HUES48 (cell line): ENCODE data around the gene GALP.
"Not testable (repeated sequence)": the region's sequence is repeated elsewhere in the genome, so short reads cannot be mapped to it uniquely, and the experiment has no call there.

Experiments used
- H3K27ac ChIP-seq: one replicate; pipeline ENCODE4 v1.7.0; 2013; ENCODE audit warnings: low read depth, low read length, inconsistent platforms
- H3K27me3 ChIP-seq: 2 replicates; pipeline ENCODE4 v1.6.1; 2013; ENCODE audit warnings: mild to moderate bottlenecking, low read length; ENCODE audit not compliant: control insufficient read depth, insufficient read depth
- H3K36me3 ChIP-seq: 2 replicates; pipeline ENCODE4 v1.6.1; 2013; ENCODE audit warnings: low read length; ENCODE audit not compliant: control insufficient read depth, insufficient read depth
- H3K4me1 ChIP-seq: 2 replicates; pipeline ENCODE4 v1.6.1; 2013; ENCODE audit warnings: mild to moderate bottlenecking, low read length; ENCODE audit not compliant: control insufficient read depth, insufficient read depth
- H3K4me3 ChIP-seq: 2 replicates; pipeline ENCODE4 v1.5.1; 2013; ENCODE audit warnings: mild to moderate bottlenecking, low read depth, low read length
- H3K9ac ChIP-seq: 2 replicates; pipeline ENCODE4 v1.6.1; 2013; ENCODE audit warnings: mild to moderate bottlenecking, low read depth, low read length, moderate library complexity
- H3K9me3 ChIP-seq: 2 replicates; pipeline ENCODE4 v1.6.1; 2013; ENCODE audit warnings: low read length; ENCODE audit not compliant: control insufficient read depth, insufficient read depth

Gene GALP

DNA sequence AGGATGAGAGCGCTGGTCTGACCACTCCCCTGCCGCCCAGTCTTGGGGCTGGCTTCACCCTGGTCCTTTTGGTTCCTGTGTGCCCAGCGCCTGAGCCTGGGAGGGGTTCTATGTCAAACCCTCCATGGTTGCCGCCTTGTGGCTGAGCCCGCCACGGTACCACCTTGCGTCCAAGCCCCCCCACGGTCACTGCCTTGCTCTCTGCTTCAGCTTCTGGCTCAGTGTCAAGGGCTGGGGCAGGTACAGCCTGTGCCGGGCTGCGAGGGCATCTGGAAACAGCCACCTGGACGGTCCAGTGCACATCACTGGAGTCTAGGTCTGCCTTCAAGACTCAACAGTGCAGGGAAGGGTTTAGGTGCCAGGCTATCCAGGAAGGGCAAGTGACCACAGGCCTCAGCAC is 14.3 kb upstream of the GALP start:
- H3K36me3 ChIP-seq, result peaks cover 20% of the 10 kb centered on the region
- no peaks in the 10 kb centered on the region for H3K27me3 ChIP-seq
- H3K9ac ChIP-seq, result no peak overlapping the region
- H3K4me3 ChIP-seq, result no peak overlapping the region
- no peaks in the 10 kb centered on the region for H3K4me1 ChIP-seq
- H3K9me3 ChIP-seq, result no peaks in the 10 kb centered on the region
- no peak overlapping the region for H3K27ac ChIP-seq

GRCh38 chr19:56162258-56162657 is 13.6 kb upstream of the GALP start:
- Histone ChIP-seq H3K9me3 (no peaks in the 10 kb centered on the region), H3K9ac (no peak overlapping the region), H3K36me3 (peaks cover 20% of the 10 kb centered on the region), H3K4me1 (no peaks in the 10 kb centered on the region), H3K4me3 (no peak overlapping the region), H3K27me3 (no peaks in the 10 kb centered on the region), H3K27ac (no peak overlapping the region)

DNA sequence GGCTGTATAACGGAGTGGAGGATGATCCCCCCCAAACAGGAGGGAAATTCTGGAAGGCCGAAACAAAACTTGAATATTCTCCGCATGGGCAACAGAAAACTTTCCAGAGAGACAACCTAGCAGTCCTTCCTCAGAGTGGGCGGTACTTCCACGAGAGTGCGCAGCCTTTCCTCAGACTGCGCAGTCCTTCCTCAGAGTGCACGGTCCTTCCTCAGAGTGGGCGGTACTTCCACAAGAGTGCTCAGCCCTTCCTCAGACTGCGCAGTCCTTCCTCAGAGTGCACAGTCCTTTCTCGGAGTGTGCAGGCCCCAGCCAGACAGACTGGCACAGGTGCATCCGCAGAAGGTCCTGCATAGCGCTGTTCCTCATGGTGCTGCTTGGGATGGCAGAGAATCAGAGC is 12.7 kb upstream of the GALP start:
- Histone ChIP-seq H3K9me3 (no peaks in the 10 kb centered on the region), H3K4me1 (no peaks in the 10 kb centered on the region), H3K27ac (no peak overlapping the region), H3K9ac (no peak overlapping the region), H3K4me3 (no peak overlapping the region), H3K36me3 (peaks cover 15% of the 10 kb centered on the region), H3K27me3 (no peaks in the 10 kb centered on the region)

DNA sequence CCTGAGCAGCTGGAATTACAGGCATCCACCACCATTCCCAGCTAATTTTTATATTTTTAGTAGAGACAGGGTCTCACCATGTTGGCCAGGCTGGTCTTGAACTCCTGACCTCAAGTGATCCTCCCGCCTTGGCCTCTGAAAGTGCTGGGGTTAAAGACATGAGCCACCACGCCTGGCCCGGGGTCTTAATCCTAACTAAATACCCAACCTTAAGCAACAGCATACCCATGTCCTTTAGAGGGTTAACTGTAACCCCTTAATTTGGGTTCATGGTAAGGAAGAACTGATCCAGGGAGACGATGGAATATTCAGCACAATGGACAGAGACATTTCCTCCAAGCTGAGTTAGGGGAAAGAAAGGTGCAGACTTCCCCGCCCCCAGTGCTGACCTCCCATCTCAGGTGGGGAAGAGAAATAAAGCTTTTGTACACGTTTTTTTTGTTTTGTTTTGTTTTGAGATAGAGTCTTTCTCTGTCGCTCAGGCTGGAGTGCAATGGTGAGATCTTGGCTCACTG is 8.7 kb upstream of the GALP start:
- no peaks in the 10 kb centered on the region for H3K27me3 ChIP-seq
- no peaks in the 10 kb centered on the region for H3K36me3 ChIP-seq

DNA sequence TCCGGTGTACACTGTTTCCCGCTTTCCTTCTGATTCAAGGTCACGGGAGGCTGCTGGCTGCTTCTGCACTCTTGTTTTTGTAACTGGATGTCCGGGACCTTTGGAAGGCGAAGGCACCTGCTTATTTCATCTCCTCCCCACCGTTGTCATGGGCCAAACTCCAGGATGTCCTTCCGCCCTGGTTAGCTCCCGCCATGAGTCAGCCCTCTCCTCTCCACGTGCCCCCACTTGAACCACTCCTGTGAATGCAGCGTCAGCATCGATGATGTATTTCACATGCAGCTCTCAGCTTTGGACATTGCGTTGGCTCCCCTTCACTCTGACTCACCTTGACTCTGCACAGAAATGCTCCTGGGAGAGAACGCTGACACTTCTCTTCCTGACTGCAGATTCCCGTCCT is 5.5 kb upstream of the GALP start:
- Histone ChIP-seq H3K4me1 (no peaks in the 10 kb centered on the region), H3K9me3 (no peaks in the 10 kb centered on the region), H3K27me3 (no peaks in the 10 kb centered on the region), H3K36me3 (no peaks in the 10 kb centered on the region), H3K27ac (no peak overlapping the region), H3K4me3 (no peak overlapping the region), H3K9ac (no peak overlapping the region)

More for the DNA sequence above, 8.7 kb upstream of the GALP start:
- Histone ChIP-seq H3K4me3 (no peak overlapping the region), H3K9ac (no peak overlapping the region), H3K4me1 (no peaks in the 10 kb centered on the region), H3K27ac (no peak overlapping the region), H3K9me3 (no peaks in the 10 kb centered on the region)

DNA sequence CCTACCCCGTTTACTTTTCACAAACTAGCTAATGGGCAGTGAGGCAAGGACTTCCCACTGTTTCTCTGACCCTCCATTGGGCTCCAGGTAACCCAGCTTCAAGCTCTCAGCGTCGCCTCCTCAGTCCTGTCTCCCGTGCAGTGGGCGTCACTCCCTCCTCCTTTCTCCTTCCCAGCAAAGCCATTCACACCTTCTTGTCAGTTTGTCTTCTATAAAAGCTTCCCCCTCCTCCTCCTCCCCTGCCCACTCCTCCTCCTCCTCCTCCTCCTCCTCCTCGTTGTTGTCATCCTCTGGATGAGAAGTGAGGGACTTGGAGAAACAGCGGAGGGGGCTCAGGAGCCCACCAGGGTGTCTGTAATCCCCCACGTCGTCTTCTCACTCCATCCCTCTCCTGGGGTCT is 1.7 kb upstream of the GALP start:
- H3K9ac ChIP-seq, result no peak overlapping the region
- H3K4me3 ChIP-seq, result no peak overlapping the region
- H3K4me1 ChIP-seq, result peaks cover 3% of the 10 kb centered on the region; the same call in 1 of the 2 replicates
- H3K36me3 ChIP-seq, result no peaks in the 10 kb centered on the region
- H3K9me3 ChIP-seq, result no peaks in the 10 kb centered on the region
- no peak overlapping the region for H3K27ac ChIP-seq
- no peaks in the 10 kb centered on the region for H3K27me3 ChIP-seq

- Histone ChIP-seq H3K4me1 (peaks cover 3% of the 10 kb centered on the region; the same call in 1 of the 2 replicates), H3K4me3 (no peak overlapping the region), H3K36me3 (no peaks in the 10 kb centered on the region), H3K27me3 (no peaks in the 10 kb centered on the region), H3K9ac (no peak overlapping the region), H3K27ac (no peak overlapping the region), H3K9me3 (no peaks in the 10 kb centered on the region)
Measured at GRCh38 chr19:56174550-56174949, 1.3 kb upstream of the GALP start.

- H3K9me3 ChIP-seq, H3K9ac ChIP-seq, H3K27me3 ChIP-seq, H3K36me3 ChIP-seq, H3K27ac ChIP-seq, H3K4me1 ChIP-seq, H3K4me3 ChIP-seq: not testable (repeated sequence)
Measured at GRCh38 chr19:56176310-56176709, 502 bp downstream of the GALP start.

DNA sequence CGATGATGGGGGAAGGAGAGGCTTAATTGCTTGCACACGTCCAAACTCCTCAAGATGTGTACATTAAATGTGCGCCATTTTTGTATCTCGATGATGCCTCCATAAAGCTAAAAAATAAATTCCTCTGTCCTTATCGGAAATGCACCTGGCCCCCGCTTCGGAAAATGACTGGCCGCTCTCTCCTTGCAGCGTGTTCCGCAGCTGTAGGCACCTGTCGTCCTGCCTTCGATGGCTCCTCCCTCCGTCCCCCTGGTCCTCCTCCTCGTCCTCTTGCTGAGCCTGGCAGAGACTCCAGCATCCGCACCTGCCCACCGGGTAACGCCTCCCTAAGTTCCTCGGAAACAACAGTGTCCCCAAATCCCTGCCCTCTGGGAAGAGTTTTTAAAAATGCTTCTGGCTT is 1.1 kb downstream of the GALP start:
- no peaks in the 10 kb centered on the region for H3K27me3 ChIP-seq
- H3K4me3 ChIP-seq, result no peak overlapping the region
- no peaks in the 10 kb centered on the region for H3K9me3 ChIP-seq
- peaks cover 3% of the 10 kb centered on the region; the same call in 1 of the 2 replicates for H3K4me1 ChIP-seq
- H3K9ac ChIP-seq, result no peak overlapping the region
- H3K36me3 ChIP-seq, result no peaks in the 10 kb centered on the region
- H3K27ac ChIP-seq, result no peak overlapping the region

DNA sequence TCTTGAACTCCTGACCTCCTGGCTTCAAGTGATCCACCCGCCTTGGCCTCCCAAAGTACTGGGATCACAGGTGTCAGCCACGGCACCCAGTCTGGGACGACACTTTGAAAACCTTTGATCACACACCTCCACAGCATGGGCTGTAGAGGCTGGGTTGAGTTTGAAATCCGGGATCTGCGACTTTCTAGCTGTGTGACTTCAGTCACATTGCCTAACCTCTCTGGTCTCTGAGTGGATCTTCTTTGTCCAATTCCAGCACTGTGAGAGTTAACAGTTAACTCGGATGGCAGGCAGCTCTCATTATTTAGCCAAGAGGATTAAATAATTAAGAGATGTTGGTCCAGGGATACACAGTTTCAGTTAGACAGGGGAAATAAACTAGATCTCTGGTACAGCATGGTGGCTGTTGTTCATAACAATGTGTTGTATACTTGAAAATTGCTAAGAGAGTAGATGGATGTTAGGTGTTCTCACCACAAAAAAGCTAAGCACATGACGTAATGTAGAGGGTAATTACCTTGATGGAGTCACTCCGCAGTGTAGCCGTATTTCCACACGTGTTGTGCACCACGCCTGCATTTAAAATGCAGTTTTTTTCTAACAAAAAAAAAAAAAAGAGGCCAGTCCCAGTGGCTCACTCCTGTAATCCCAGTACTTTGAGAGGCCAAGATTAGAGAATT is 1.9 kb downstream of the GALP start:
- no peak overlapping the region for H3K4me3 ChIP-seq
- no peaks in the 10 kb centered on the region for H3K27me3 ChIP-seq
- H3K4me1 ChIP-seq, result peaks cover 3% of the 10 kb centered on the region; the same call in 1 of the 2 replicates
- no peak overlapping the region for H3K27ac ChIP-seq
- H3K9ac ChIP-seq, result no peak overlapping the region
- no peaks in the 10 kb centered on the region for H3K9me3 ChIP-seq
- no peaks in the 10 kb centered on the region for H3K36me3 ChIP-seq

GRCh38 chr19:56189785-56190184 is 14.0 kb downstream of the GALP start:
- Histone ChIP-seq H3K4me1 (no peaks in the 10 kb centered on the region), H3K9ac (no peak overlapping the region), H3K27me3 (no peaks in the 10 kb centered on the region), H3K4me3 (no peak overlapping the region), H3K9me3 (no peaks in the 10 kb centered on the region), H3K27ac (no peak overlapping the region), H3K36me3 (no peaks in the 10 kb centered on the region)
